K562 (cell line): ENCODE measurements around the gene LRRIQ4. TPM values are rescaled to one million over a fixed set of nuclear protein-coding genes. Genes with fewer than 3 reads are reported as not detected.

Experiments used
- ATAC-seq: fragments of 200-7000 bp; cut with Tn5 transposase; 3 replicates; pipeline ENCODE4 v1.9.1; 2020; ENCODE audit warnings: moderate library complexity
- BruUV-seq: library from RNA; stranded (reverse); fragments of 400-500 nt; replicated peaks from 2 replicates; lab custom pipeline; 2021; lab: Mats Ljungman, UMichigan
- CTCF ChIA-PET: fragments of 300-600 bp; formaldehyde crosslinking; extraction: SDS; loops from one replicate; lab custom pipeline; 2021; ENCODE audit warnings: low intra/inter-chr PET ratio; lab: Yijun Ruan, JAX
- POLR2A ChIA-PET: fragments of 300-600, 350-650 bp; sonication (Branson Sonifier 250); formaldehyde crosslinking; extraction: SDS; loops from one replicate; lab custom pipeline; 2021; ENCODE audit warnings: antibody characterized with exemption, inconsistent platforms; lab: Yijun Ruan, JAX
- DNase-seq, 4 experiments: peaks; one replicate each; pipeline versions ENCODE4 v3.0.0 to v3.0.0-alpha.2; 2011 to 2018; ENCODE audit warnings: low spot score in 3 of 4, mixed read lengths in 3 of 4; ENCODE audit errors: extremely low read depth in 1 of 4
- FAIRE-seq: peaks from 2 replicates; lab custom pipeline; 2011; peaks lifted over from hg19 to GRCh38; lab: Jason Lieb, UNC
- H2AFZ ChIP-seq: 2 replicates; pipeline ENCODE4 v1.6.0; 2011; ENCODE audit warnings: low read depth, low read length, control low read depth, inconsistent platforms
- H3K27ac ChIP-seq: fragments of 200-600 bp; 3 replicates; pipeline ENCODE4 v1.8.0; 2011; ENCODE audit warnings: low read depth, mild to moderate bottlenecking, control low read depth, inconsistent platforms, low read length, moderate library complexity, mixed read lengths; ENCODE audit errors: extremely low read depth
- H3K27me3 ChIP-seq, 2 experiments: fragments of 300-600 bp in 1 of 2; 2 replicates in 1 of 2; 3 replicates in 1 of 2; pipeline versions ENCODE4 v1.6.0 to v1.8.0; 2011; ENCODE audit warnings: inconsistent platforms in 2 of 2, low read length in 2 of 2, mild to moderate bottlenecking in 1 of 2, mixed read lengths in 1 of 2, moderate library complexity in 1 of 2; ENCODE audit not compliant: control insufficient read depth in 2 of 2, insufficient read depth in 2 of 2
- H3K36me3 ChIP-seq: fragments of 300-600 bp; 3 replicates; pipeline ENCODE4 v1.8.0; 2011; ENCODE audit warnings: mild to moderate bottlenecking, low read length, inconsistent platforms; ENCODE audit not compliant: control insufficient read depth, insufficient read depth
- H3K4me1 ChIP-seq, 2 experiments: fragments of 200-600 bp in 1 of 2; replicated peaks in 1 of 2; 2 replicates in 1 of 2; 3 replicates in 1 of 2; pipeline versions ENCODE4 v1.5.1 to v1.8.0; 2011; ENCODE audit warnings: inconsistent platforms in 2 of 2, low read length in 2 of 2, mild to moderate bottlenecking in 1 of 2, mixed read lengths in 1 of 2, moderate library complexity in 1 of 2; ENCODE audit not compliant: control insufficient read depth in 2 of 2, insufficient read depth in 2 of 2
- H3K4me2 ChIP-seq: 2 replicates; pipeline ENCODE4 v1.6.1; 2011; ENCODE audit warnings: low read length, control low read depth, inconsistent platforms, mixed read lengths; ENCODE audit not compliant: insufficient read depth
- H3K4me3 ChIP-seq: fragments of 200-600 bp; sonication (generic), shearing (Covaris generic); 2 replicates; pipeline ENCODE4 v1.5.1; 2016; ENCODE audit warnings: control low read depth, inconsistent platforms
- H3K79me2 ChIP-seq: fragments of 200-600 bp; 3 replicates; pipeline ENCODE4 v1.8.0; 2011; ENCODE audit warnings: low read length, inconsistent platforms; ENCODE audit not compliant: control insufficient read depth, insufficient read depth
- H3K9ac ChIP-seq, 2 experiments: 2 replicates each; pipeline versions ENCODE4 v1.6.0 to v1.6.1; 2011; ENCODE audit warnings: low read depth in 2 of 2, low read length in 2 of 2, control low read depth in 1 of 2, inconsistent platforms in 1 of 2, mild to moderate bottlenecking in 1 of 2, mixed read lengths in 1 of 2; ENCODE audit not compliant: insufficient read depth in 1 of 2
- H3K9me1 ChIP-seq: one replicate; pipeline ENCODE4 v1.6.0; 2011; ENCODE audit warnings: inconsistent platforms, mild to moderate bottlenecking, low read length, moderate library complexity; ENCODE audit not compliant: control insufficient read depth, insufficient read depth
- H3K9me3 ChIP-seq: replicated peaks from 2 replicates; pipeline ENCODE4 v1.5.1; 2011; ENCODE audit warnings: low read depth, low read length, inconsistent platforms; ENCODE audit not compliant: control insufficient read depth, insufficient read depth
- H4K20me1 ChIP-seq: replicated peaks from 2 replicates; pipeline ENCODE4 v1.6.1; 2011; ENCODE audit warnings: low read length, inconsistent platforms, mixed read lengths; ENCODE audit not compliant: control insufficient read depth, insufficient read depth
- BRCA1 ChIP-seq, 2 experiments: fragments of 450-650 bp in 1 of 2; sonication (generic) in 1 of 2; formaldehyde crosslinking in 1 of 2; IDR thresholded peaks; 2 replicates each; pipeline versions ENCODE4 v1.5.0 to v1.6.1; 2017 to 2020; ENCODE audit warnings: mild to moderate bottlenecking in 1 of 2, missing genetic modification reagents in 1 of 2
- COPS2 ChIP-seq: fragments of 450-650 bp; conservative IDR thresholded peaks from 2 replicates; pipeline ENCODE4 v1.6.1; 2016; ENCODE audit warnings: mild to moderate bottlenecking, moderate library complexity
- HNRNPK ChIP-seq: fragments of 200-400 bp; formaldehyde crosslinking; IDR thresholded peaks from one replicate; pipeline ENCODE4 v1.6.1; 2018; ENCODE audit warnings: mild to moderate bottlenecking, low read depth, low read length; ENCODE audit not compliant: poor library complexity, severe bottlenecking
- MEIS2 ChIP-seq: fragments of 450-650 bp; IDR thresholded peaks from 2 replicates; pipeline ENCODE4 v1.6.1; 2014; ENCODE audit warnings: mild to moderate bottlenecking; ENCODE audit not compliant: partially characterized antibody
- RBM14 ChIP-seq: fragments of 200-400 bp; formaldehyde crosslinking; IDR thresholded peaks from 2 replicates; pipeline ENCODE4 v1.6.1; 2018; ENCODE audit warnings: low read depth, mild to moderate bottlenecking, low read length, moderate library complexity, borderline replicate concordance; ENCODE audit not compliant: insufficient read depth
- SIN3B ChIP-seq: fragments of 450-650 bp; IDR thresholded peaks from 2 replicates; pipeline ENCODE4 v1.6.1; 2017; ENCODE audit warnings: low read depth, mild to moderate bottlenecking, moderate library complexity
- ZNF253 ChIP-seq: fragments of 250-450 bp; sonication (Bioruptor Pico); conservative IDR thresholded peaks from 2 replicates; pipeline ENCODE4 v1.6.1; 2021; ENCODE audit warnings: mild to moderate bottlenecking
- ZNF561 ChIP-seq: fragments of 450-650 bp; formaldehyde crosslinking; conservative IDR thresholded peaks from 2 replicates; pipeline ENCODE4 v1.4.0; 2020; ENCODE audit warnings: mild to moderate bottlenecking, moderate library complexity
- ZZZ3 ChIP-seq: fragments of 450-650 bp; IDR thresholded peaks from 2 replicates; pipeline ENCODE4 v1.6.1; 2016; ENCODE audit warnings: antibody characterized with exemption, mild to moderate bottlenecking, moderate library complexity
- WGBS: fragments of 100-300 bp; shearing (Covaris generic); methylation state at CpG from one replicate; pipeline ENCODE4 v1.1.6; 2016; ENCODE audit warnings: low coverage, mixed read lengths; ENCODE audit not compliant: insufficient coverage; ENCODE audit errors: missing lambda C conversion rate; 5-methylcytosine and 5-hydroxymethylcytosine counted together
- in situ Hi-C: fragments of 300-500 bp; cut with MboI; formaldehyde crosslinking; loops from 4 replicates; pipeline ENCODE4 v1.15.0; 2018; ENCODE audit warnings: inconsistent platforms, mixed read lengths
- intact Hi-C: fragments of 100-400 bp; cut with micrococcal nuclease; formaldehyde crosslinking; loops from 2 replicates; pipeline ENCODE4 v1.14.2; 2022
- polyA plus RNA-seq, 8 experiments: library from polyadenylated mRNA; depleted of rRNA in 4 of 8; stranded (reverse) in 5 of 8; unstranded in 3 of 8; fragments of >200 nt; fragmentation: Nextera tagmentation in 2 of 8; fragmentation: Illumina TruSeq in 1 of 8; extraction: Ambion mirVana in 2 of 8; extraction: Trizol in 1 of 8; gene quantifications; 2 replicates each; pipeline versions ENCODE4 v1.2.1 to v1.2.3, GENCODE V29; 2011 to 2014; ENCODE audit warnings: inconsistent platforms in 1 of 8, missing spikeins in 1 of 8
- total RNA-seq, 7 experiments: library from RNA; depleted of rRNA in 6 of 7; stranded (reverse); fragments of >200 nt in 6 of 7; fragmentation: Illumina TruSeq in 2 of 7; extraction: Trizol in 2 of 7; gene quantifications; 2 replicates each; pipeline versions ENCODE4 v1.2.1 to v1.2.3, GENCODE V29; 2011 to 2021; ENCODE audit warnings: low replicate concordance in 1 of 7
- TF ChIP-seq, protein P1 (sequence below): fragments of 250-450 bp; sonication (Bioruptor Pico); IDR thresholded peaks from 2 replicates; pipeline ENCODE4 v1.8.0; 2021; ENCODE audit warnings: borderline replicate concordance, mild to moderate bottlenecking, moderate library complexity; ENCODE audit not compliant: poor library complexity, severe bottlenecking
- TF ChIP-seq, protein P2 (sequence below): fragments of 250-450 bp; sonication (Bioruptor Pico); IDR thresholded peaks from 2 replicates; pipeline ENCODE4 v1.5.0; 2021
- TF ChIP-seq, protein P3 (sequence below), 2 experiments: fragments of 450-650 bp in 1 of 2; sonication (generic) in 1 of 2; formaldehyde crosslinking in 1 of 2; IDR thresholded peaks; 2 replicates each; pipeline versions ENCODE4 v1.7.1 to v1.9.0; 2016 to 2022; ENCODE audit warnings: inconsistent platforms in 1 of 2, mild to moderate bottlenecking in 1 of 2, missing genetic modification reagents in 1 of 2

LRRIQ4 gene
- total and polyA plus RNA-seq, 9 of the 15 experiments (the other 6 are each of a cell fraction or from before 2014, with no cell fraction given) = not detected

DNA sequence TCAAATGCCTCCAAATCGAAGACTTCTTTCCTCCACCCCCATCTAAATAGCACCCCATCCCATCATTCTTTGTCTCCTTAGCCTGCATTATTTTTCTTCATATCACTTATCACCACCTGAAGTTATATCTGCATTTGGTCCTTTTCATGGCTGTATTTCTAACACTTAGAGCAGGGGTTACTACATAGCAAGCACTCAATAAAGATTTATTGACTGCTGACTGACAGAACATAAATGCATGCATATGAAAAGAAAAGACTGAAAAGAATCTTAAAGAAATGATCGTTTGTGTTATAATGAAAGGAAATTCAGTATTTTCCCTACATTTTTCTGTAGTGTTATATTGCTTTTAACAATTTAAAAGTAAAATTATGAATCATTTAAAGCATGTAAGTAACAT, 55.7 kb downstream of the LRRIQ4 start:
- no peak for FAIRE-seq
- WGBS = 7% methylated on average over 2 of the region's 2 CpGs
- Histone ChIP-seq H3K9ac (no peak overlapping the region), H3K4me2 (no peak overlapping the region), H4K20me1 (no peaks in the 10 kb centered on the region), H2AFZ (no peak overlapping the region), H3K27ac (no peak overlapping the region), H3K79me2 (no peaks in the 10 kb centered on the region), H3K27me3 (peaks cover 0 to 3% of the 10 kb centered on the region in 2 experiments; a peak in 1 of 5 replicates), H3K4me1 (no peaks in the 10 kb centered on the region), H3K9me1 (no peaks in the 10 kb centered on the region), H3K9me3 (no peaks in the 10 kb centered on the region), H3K36me3 (no peaks in the 10 kb centered on the region), H3K4me3 (no peak overlapping the region)
- in situ Hi-C loops = no loop called here
- ChIA-PET POLR2A (no interaction called here), CTCF (no interaction called here)
- no peak for ATAC-seq
- intact Hi-C loops = loop anchor here (10.0 kb wide), 1 partner anchor 436 kb away; no protein-coding TSS in a partner anchor
- DNase-seq = no peak
- BruUV-seq = no TSS peak
- TF ChIP-seq, protein P1, sequence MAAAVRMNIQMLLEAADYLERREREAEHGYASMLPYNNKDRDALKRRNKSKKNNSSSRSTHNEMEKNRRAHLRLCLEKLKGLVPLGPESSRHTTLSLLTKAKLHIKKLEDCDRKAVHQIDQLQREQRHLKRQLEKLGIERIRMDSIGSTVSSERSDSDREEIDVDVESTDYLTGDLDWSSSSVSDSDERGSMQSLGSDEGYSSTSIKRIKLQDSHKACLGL (CRISPR knock-in tag) = no peak
- TF ChIP-seq RBM14 (no peak), MEIS2 (peak; percentile 37), ZNF561 (CRISPR knock-in tag) (no peak), COPS2 (no peak), ZZZ3 (no peak), SIN3B (no peak), HNRNPK (no peak), ZNF253 (CRISPR knock-in tag) (no peak), BRCA1 (IDR thresholded peaks at IDR 0.05) (no peak), BRCA1 (CRISPR knock-in tag; IDR thresholded peaks at IDR 0.05) (no peak)
- TF ChIP-seq, protein P2, sequence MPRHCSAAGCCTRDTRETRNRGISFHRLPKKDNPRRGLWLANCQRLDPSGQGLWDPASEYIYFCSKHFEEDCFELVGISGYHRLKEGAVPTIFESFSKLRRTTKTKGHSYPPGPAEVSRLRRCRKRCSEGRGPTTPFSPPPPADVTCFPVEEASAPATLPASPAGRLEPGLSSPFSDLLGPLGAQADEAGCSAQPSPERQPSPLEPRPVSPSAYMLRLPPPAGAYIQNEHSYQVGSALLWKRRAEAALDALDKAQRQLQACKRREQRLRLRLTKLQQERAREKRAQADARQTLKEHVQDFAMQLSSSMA = no peak
- TF ChIP-seq, protein P3, sequence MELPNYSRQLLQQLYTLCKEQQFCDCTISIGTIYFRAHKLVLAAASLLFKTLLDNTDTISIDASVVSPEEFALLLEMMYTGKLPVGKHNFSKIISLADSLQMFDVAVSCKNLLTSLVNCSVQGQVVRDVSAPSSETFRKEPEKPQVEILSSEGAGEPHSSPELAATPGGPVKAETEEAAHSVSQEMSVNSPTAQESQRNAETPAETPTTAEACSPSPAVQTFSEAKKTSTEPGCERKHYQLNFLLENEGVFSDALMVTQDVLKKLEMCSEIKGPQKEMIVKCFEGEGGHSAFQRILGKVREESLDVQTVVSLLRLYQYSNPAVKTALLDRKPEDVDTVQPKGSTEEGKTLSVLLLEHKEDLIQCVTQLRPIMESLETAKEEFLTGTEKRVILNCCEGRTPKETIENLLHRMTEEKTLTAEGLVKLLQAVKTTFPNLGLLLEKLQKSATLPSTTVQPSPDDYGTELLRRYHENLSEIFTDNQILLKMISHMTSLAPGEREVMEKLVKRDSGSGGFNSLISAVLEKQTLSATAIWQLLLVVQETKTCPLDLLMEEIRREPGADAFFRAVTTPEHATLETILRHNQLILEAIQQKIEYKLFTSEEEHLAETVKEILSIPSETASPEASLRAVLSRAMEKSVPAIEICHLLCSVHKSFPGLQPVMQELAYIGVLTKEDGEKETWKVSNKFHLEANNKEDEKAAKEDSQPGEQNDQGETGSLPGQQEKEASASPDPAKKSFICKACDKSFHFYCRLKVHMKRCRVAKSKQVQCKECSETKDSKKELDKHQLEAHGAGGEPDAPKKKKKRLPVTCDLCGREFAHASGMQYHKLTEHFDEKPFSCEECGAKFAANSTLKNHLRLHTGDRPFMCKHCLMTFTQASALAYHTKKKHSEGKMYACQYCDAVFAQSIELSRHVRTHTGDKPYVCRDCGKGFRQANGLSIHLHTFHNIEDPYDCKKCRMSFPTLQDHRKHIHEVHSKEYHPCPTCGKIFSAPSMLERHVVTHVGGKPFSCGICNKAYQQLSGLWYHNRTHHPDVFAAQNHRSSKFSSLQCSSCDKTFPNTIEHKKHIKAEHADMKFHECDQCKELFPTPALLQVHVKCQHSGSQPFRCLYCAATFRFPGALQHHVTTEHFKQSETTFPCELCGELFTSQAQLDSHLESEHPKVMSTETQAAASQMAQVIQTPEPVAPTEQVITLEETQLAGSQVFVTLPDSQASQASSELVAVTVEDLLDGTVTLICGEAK (IDR thresholded peaks at IDR 0.05) = peak; percentile 89
- TF ChIP-seq, protein P3 (CRISPR knock-in tag; IDR thresholded peaks at IDR 0.05) = no peak
